Mesenchymal stem cell (in vitro differentiated cells and primary cell): ENCODE measurements around the gene DDIT3.

ENCODE experiments used
- DNase-seq: peaks from one replicate; pipeline ENCODE4 v3.0.0-alpha.2; 2013
- H2AFZ ChIP-seq: one replicate; pipeline ENCODE4 v1.6.1; 2013; ENCODE audit warnings: low read depth, mild to moderate bottlenecking, control low read depth, inconsistent platforms, low read length, moderate library complexity
- H2AK5ac ChIP-seq: 2 replicates; pipeline ENCODE4 v1.6.1; 2013; ENCODE audit warnings: low read length, moderate library complexity, mild to moderate bottlenecking, inconsistent platforms; ENCODE audit not compliant: severe bottlenecking
- H2BK120ac ChIP-seq: one replicate; pipeline ENCODE4 v1.6.1; 2013; ENCODE audit warnings: low read depth, mild to moderate bottlenecking, inconsistent platforms, low read length, moderate library complexity
- H2BK12ac ChIP-seq, 2 experiments: one replicate each; pipeline ENCODE4 v1.6.1; 2013; ENCODE audit warnings: inconsistent platforms in 2 of 2, low read length in 2 of 2, mild to moderate bottlenecking in 2 of 2, moderate library complexity in 2 of 2, control low read depth in 1 of 2
- H2BK15ac ChIP-seq: one replicate; pipeline ENCODE4 v1.6.1; 2013; ENCODE audit warnings: mild to moderate bottlenecking, low read depth, inconsistent platforms; ENCODE audit not compliant: poor library complexity, severe bottlenecking
- H2BK5ac ChIP-seq: 2 replicates; pipeline ENCODE4 v1.6.1; 2013; ENCODE audit warnings: low read depth, mild to moderate bottlenecking, low read length, control low read depth, inconsistent platforms; ENCODE audit not compliant: poor library complexity, severe bottlenecking
- H3K14ac ChIP-seq, 2 experiments: one replicate each; pipeline ENCODE4 v1.6.1; 2013; ENCODE audit warnings: inconsistent platforms in 2 of 2, low read length in 2 of 2, control low read depth in 1 of 2, mild to moderate bottlenecking in 1 of 2, moderate library complexity in 1 of 2
- H3K18ac ChIP-seq, 2 experiments: one replicate each; pipeline ENCODE4 v1.6.1; 2013; ENCODE audit warnings: inconsistent platforms in 2 of 2, low read length in 2 of 2, control low read depth in 1 of 2, low read depth in 1 of 2, mild to moderate bottlenecking in 1 of 2
- H3K23ac ChIP-seq, 2 experiments: one replicate each; pipeline ENCODE4 v1.6.1; 2013; ENCODE audit warnings: inconsistent platforms in 2 of 2, low read length in 2 of 2, mild to moderate bottlenecking in 2 of 2, moderate library complexity in 2 of 2, control low read depth in 1 of 2
- H3K27ac ChIP-seq: 2 replicates; pipeline ENCODE4 v1.5.1; 2013; ENCODE audit warnings: mild to moderate bottlenecking, moderate library complexity, low read length, control low read depth, inconsistent platforms; ENCODE audit not compliant: poor library complexity, severe bottlenecking
- H3K27me3 ChIP-seq, 2 experiments: 2 replicates each; pipeline versions ENCODE4 v1.6.1 to v1.7.0; 2013; ENCODE audit warnings: low read length in 2 of 2, mild to moderate bottlenecking in 2 of 2, moderate library complexity in 2 of 2, control low read depth in 1 of 2, inconsistent platforms in 1 of 2; ENCODE audit not compliant: control insufficient read depth in 1 of 2, insufficient read depth in 1 of 2
- H3K36me3 ChIP-seq, 2 experiments: 2 replicates each; pipeline versions ENCODE4 v1.6.1 to v1.7.0; 2013; ENCODE audit warnings: low read length in 2 of 2, control low read depth in 1 of 2, inconsistent platforms in 1 of 2, low read depth in 1 of 2, mild to moderate bottlenecking in 1 of 2; ENCODE audit not compliant: insufficient read depth in 2 of 2, control insufficient read depth in 1 of 2
- H3K4ac ChIP-seq, 2 experiments: one replicate each; pipeline ENCODE4 v1.6.1; 2013; ENCODE audit warnings: inconsistent platforms in 2 of 2, low read length in 2 of 2, mild to moderate bottlenecking in 2 of 2, moderate library complexity in 2 of 2, control low read depth in 1 of 2, low read depth in 1 of 2
- H3K4me1 ChIP-seq: 2 replicates; pipeline ENCODE4 v1.6.1; 2013; ENCODE audit warnings: low read depth, low read length, control low read depth; ENCODE audit not compliant: control insufficient read depth, insufficient read depth
- H3K4me2 ChIP-seq: 2 replicates; pipeline ENCODE4 v1.6.1; 2013; ENCODE audit warnings: low read length, mild to moderate bottlenecking, inconsistent platforms; ENCODE audit not compliant: poor library complexity, severe bottlenecking
- H3K4me3 ChIP-seq, 2 experiments: 2 replicates each; pipeline versions ENCODE4 v1.5.1 to v1.7.0; 2013; ENCODE audit warnings: low read length in 2 of 2, mild to moderate bottlenecking in 2 of 2, control low read depth in 1 of 2, low read depth in 1 of 2; ENCODE audit not compliant: insufficient read depth in 1 of 2
- H3K79me1 ChIP-seq: replicated peaks from 2 replicates; pipeline ENCODE4 v1.6.1; 2013; ENCODE audit warnings: mild to moderate bottlenecking, control low read depth, low read length, inconsistent platforms; ENCODE audit not compliant: poor library complexity, severe bottlenecking
- H3K9ac ChIP-seq: 2 replicates; pipeline ENCODE4 v1.7.0; 2013; ENCODE audit warnings: mild to moderate bottlenecking, low read length, moderate library complexity
- H3K9me3 ChIP-seq: 2 replicates; pipeline ENCODE4 v1.7.0; 2013; ENCODE audit warnings: mild to moderate bottlenecking, low read length; ENCODE audit not compliant: control insufficient read depth
- H4K8ac ChIP-seq: one replicate; pipeline ENCODE4 v1.6.1; 2013; ENCODE audit warnings: inconsistent platforms, mild to moderate bottlenecking, low read length, moderate library complexity
- H4K91ac ChIP-seq: one replicate; pipeline ENCODE4 v1.6.1; 2013; ENCODE audit warnings: mild to moderate bottlenecking, low read length, inconsistent platforms
- WGBS: methylation state at CpG from one replicate; pipeline ENCODE4 v1.1.7; 2013; ENCODE audit warnings: mixed read lengths; 5-methylcytosine and 5-hydroxymethylcytosine counted together
- small RNA-seq: library from polyadenylated mRNA; stranded (forward); fragments of <200 nt; extraction: miRNeasy Mini kit (QIAGEN cat#:217004); gene quantifications from one replicate; pipeline ENCODE3, GENCODE V24; 2013; ENCODE audit warnings: low read depth

DDIT3 gene

DNA sequence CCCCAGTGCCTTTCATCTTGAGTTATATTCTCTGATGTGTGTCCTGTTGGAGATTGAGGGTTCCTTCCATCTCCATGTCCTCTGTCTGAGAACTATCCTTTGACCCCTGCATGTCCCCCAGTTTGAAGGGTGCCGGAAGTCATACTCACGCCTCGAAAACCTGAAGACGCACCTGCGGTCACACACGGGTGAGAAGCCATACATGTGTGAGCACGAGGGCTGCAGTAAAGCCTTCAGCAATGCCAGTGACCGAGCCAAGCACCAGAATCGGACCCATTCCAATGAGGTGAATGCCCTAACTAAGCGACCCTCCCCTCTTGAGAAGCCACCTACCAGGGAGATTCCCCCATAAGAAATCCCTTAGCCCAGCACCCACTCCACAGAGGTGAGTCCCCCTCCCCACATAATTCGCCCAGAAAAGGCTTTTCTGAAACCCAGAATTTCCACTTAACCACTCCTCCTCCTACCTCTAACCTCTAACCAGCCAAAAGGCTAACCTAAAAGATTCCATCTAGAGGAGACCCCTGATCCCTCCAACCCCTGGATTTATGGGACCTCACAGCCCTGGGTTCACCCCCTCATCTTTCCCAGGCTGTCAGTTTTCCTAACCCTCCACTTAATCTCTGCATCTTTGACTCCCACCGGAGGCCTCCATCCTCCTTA is 53.0 kb downstream of the DDIT3 start:
- 86% methylated on average over 12 of the region's 12 CpGs for WGBS
- DNase-seq, result no peak
- no peak overlapping the region for H2BK120ac ChIP-seq
- H3K27ac ChIP-seq, result no peak overlapping the region
- peaks cover 64 to 85% of the 10 kb centered on the region in 2 experiments for H3K27me3 ChIP-seq
- no peak overlapping the region for H4K8ac ChIP-seq
- H3K9me3 ChIP-seq, result no peaks in the 10 kb centered on the region
- no peak overlapping the region for H3K14ac ChIP-seq
- H2BK15ac ChIP-seq, result no peak overlapping the region
- H3K4ac ChIP-seq, result no peak overlapping the region
- no peaks in the 10 kb centered on the region for H3K4me1 ChIP-seq
- no peak overlapping the region for H4K91ac ChIP-seq
- no peak overlapping the region for H2BK5ac ChIP-seq
- no peak overlapping the region for H2AFZ ChIP-seq
- no peak overlapping the region for H3K23ac ChIP-seq
- no peaks in the 10 kb centered on the region for H3K79me1 ChIP-seq
- H3K18ac ChIP-seq, result no peak overlapping the region
- H2AK5ac ChIP-seq, result no peak overlapping the region
- no peak overlapping the region for H3K4me2 ChIP-seq
- H2BK12ac ChIP-seq, result no peak overlapping the region
- no peak overlapping the region for H3K9ac ChIP-seq
- no peak overlapping the region for H3K4me3 ChIP-seq
- H3K36me3 ChIP-seq, result no peaks in the 10 kb centered on the region

Small RNA genes within 50 kb of the gene (small RNA-seq; reads per million reads assigned to genes)
- 1.2 reads per million for gene MIR616
